Brain microvascular endothelial cell (primary cell): Measurements from ENCODE around the gene RAD18.

Experiments used
- DNase-seq: peaks from one replicate; pipeline ENCODE4 v3.0.0-alpha.2; 2020
- H3K27ac ChIP-seq: fragments of 250-450 bp; sonication (Bioruptor Pico); 2 replicates; pipeline ENCODE4 v1.5.1; 2020; ENCODE audit warnings: mild to moderate bottlenecking, moderate library complexity
- H3K27me3 ChIP-seq: fragments of 250-450 bp; sonication (Bioruptor Pico); replicated peaks from 2 replicates; pipeline ENCODE4 v1.5.1; 2020; ENCODE audit warnings: mild to moderate bottlenecking
- H3K36me3 ChIP-seq: fragments of 250-450 bp; sonication (Bioruptor Pico); replicated peaks from 2 replicates; pipeline ENCODE4 v1.5.1; 2020; ENCODE audit warnings: mild to moderate bottlenecking
- H3K4me3 ChIP-seq: 2 replicates; pipeline ENCODE4 v1.5.1; 2011; ENCODE audit warnings: low read depth, mild to moderate bottlenecking, control low read depth, low read length, moderate library complexity
- in situ Hi-C: cut with HindIII; loops from 2 replicates; pipeline ENCODE4 v1.10.0; 2017; ENCODE audit warnings: low sequenced_read_pairs, low pct_ligation_motif_present
- TF ChIP-seq, protein P1 (sequence below): IDR thresholded peaks from 2 replicates; pipeline ENCODE4 v1.5.1; 2011; ENCODE audit warnings: low read depth, mild to moderate bottlenecking, moderate library complexity, low read length, control low read depth, inconsistent platforms; ENCODE audit errors: missing control alignments

The RAD18 gene

GRCh38 chr3:8993331-8993730, 30.1 kb upstream of the RAD18 start:
- Histone ChIP-seq H3K27ac (no peak overlapping the region), H3K36me3 (no peaks in the 10 kb centered on the region), H3K27me3 (peaks cover 4% of the 10 kb centered on the region), H3K4me3 (no peak overlapping the region)
- in situ Hi-C loops, result loop anchor here (25.0 kb wide), 1 partner anchor 319 kb away; no protein-coding TSS in a partner anchor
- DNase-seq, result no peak
- TF ChIP-seq, protein P1, sequence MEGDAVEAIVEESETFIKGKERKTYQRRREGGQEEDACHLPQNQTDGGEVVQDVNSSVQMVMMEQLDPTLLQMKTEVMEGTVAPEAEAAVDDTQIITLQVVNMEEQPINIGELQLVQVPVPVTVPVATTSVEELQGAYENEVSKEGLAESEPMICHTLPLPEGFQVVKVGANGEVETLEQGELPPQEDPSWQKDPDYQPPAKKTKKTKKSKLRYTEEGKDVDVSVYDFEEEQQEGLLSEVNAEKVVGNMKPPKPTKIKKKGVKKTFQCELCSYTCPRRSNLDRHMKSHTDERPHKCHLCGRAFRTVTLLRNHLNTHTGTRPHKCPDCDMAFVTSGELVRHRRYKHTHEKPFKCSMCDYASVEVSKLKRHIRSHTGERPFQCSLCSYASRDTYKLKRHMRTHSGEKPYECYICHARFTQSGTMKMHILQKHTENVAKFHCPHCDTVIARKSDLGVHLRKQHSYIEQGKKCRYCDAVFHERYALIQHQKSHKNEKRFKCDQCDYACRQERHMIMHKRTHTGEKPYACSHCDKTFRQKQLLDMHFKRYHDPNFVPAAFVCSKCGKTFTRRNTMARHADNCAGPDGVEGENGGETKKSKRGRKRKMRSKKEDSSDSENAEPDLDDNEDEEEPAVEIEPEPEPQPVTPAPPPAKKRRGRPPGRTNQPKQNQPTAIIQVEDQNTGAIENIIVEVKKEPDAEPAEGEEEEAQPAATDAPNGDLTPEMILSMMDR, result no peak

GRCh38 chr3:8992854-8993253, 29.6 kb upstream of the RAD18 start:
- in situ Hi-C loops, result loop anchor here (25.0 kb wide), 1 partner anchor 319 kb away; no protein-coding TSS in a partner anchor
- DNase-seq, result no peak
- H3K4me3 ChIP-seq, result no peak overlapping the region
- no peak overlapping the region for H3K27ac ChIP-seq
- no peaks in the 10 kb centered on the region for H3K36me3 ChIP-seq
- TF ChIP-seq, protein P1, result no peak
- H3K27me3 ChIP-seq, result peaks cover 4% of the 10 kb centered on the region

- in situ Hi-C loops, result loop anchor here (25.0 kb wide), 1 partner anchor 320 kb away; no protein-coding TSS in a partner anchor
- TF ChIP-seq, protein P1, result no peak
- DNase-seq, result no peak
- Histone ChIP-seq H3K27me3 (peaks cover 3% of the 10 kb centered on the region), H3K4me3 (no peak overlapping the region), H3K36me3 (no peaks in the 10 kb centered on the region), H3K27ac (no peak overlapping the region)
Measured at GRCh38 chr3:8992199-8992598, 28.9 kb upstream of the RAD18 start.

GRCh38 chr3:8990266-8991215, 27.3 kb upstream of the RAD18 start:
- in situ Hi-C loops, result loop anchor here (25.0 kb wide), 1 partner anchor 322 kb away; no protein-coding TSS in a partner anchor
- Histone ChIP-seq H3K27me3 (no peaks in the 10 kb centered on the region), H3K36me3 (no peaks in the 10 kb centered on the region), H3K27ac (no peak overlapping the region), H3K4me3 (no peak overlapping the region)
- TF ChIP-seq, protein P1, result no peak
- peak; percentile 45 for DNase-seq

- TF ChIP-seq, protein P1, result no peak
- in situ Hi-C loops, result loop anchor here (25.0 kb wide), 1 partner anchor 323 kb away; no protein-coding TSS in a partner anchor
- Histone ChIP-seq H3K36me3 (no peaks in the 10 kb centered on the region), H3K27me3 (no peaks in the 10 kb centered on the region), H3K4me3 (no peak overlapping the region), H3K27ac (no peak overlapping the region)
- no peak for DNase-seq
Measured at GRCh38 chr3:8988791-8989558, 25.7 kb upstream of the RAD18 start.
